ENCODE measurements around the gene SPTAN1.
"Not testable (repeated sequence)": the region's sequence is repeated elsewhere in the genome, so short reads cannot be mapped to it uniquely, and the experiment has no call there.

The SPTAN1 gene

GRCh38 chr9:128558431-128559310, 6.3 kb downstream of the SPTAN1 start:
- H3K27ac Mint-ChIP-seq, result peak overlapping the region; percentile 81
- H3K36me3 Mint-ChIP-seq (ENCODE audit: low read depth), result peaks cover 2% of the 10 kb centered on the region
- no peaks in the 10 kb centered on the region for H3K9me3 Mint-ChIP-seq
- H3K4me3 Mint-ChIP-seq, result peak overlapping the region; percentile 1
- no peaks in the 10 kb centered on the region for H3K27me3 Mint-ChIP-seq (ENCODE audit: low read depth)
- H3K4me1 Mint-ChIP-seq (ENCODE audit: low read depth), result peaks cover 30% of the 10 kb centered on the region

- no peaks in the 10 kb centered on the region for H3K9me3 Mint-ChIP-seq
- H3K27me3 Mint-ChIP-seq (ENCODE audit: low read depth), result no peaks in the 10 kb centered on the region
- H3K4me1 Mint-ChIP-seq (ENCODE audit: low read depth), result peaks cover 10% of the 10 kb centered on the region
- H3K4me3 Mint-ChIP-seq, result no peak overlapping the region
- H3K27ac Mint-ChIP-seq, result no peak overlapping the region
- peaks cover 27% of the 10 kb centered on the region for H3K36me3 Mint-ChIP-seq (ENCODE audit: low read depth)
Measured at GRCh38 chr9:128565578-128565977, 13.2 kb downstream of the SPTAN1 start.

GRCh38 chr9:128568470-128569078, 16.2 kb downstream of the SPTAN1 start:
- H3K36me3 Mint-ChIP-seq (ENCODE audit: low read depth), result peaks cover 34% of the 10 kb centered on the region
- H3K4me3 Mint-ChIP-seq, result no peak overlapping the region
- no peak overlapping the region for H3K27ac Mint-ChIP-seq
- H3K4me1 Mint-ChIP-seq (ENCODE audit: low read depth), result peaks cover 10% of the 10 kb centered on the region
- no peaks in the 10 kb centered on the region for H3K9me3 Mint-ChIP-seq
- H3K27me3 Mint-ChIP-seq (ENCODE audit: low read depth), result no peaks in the 10 kb centered on the region

- H3K4me3 Mint-ChIP-seq, result no peak overlapping the region
- no peaks in the 10 kb centered on the region for H3K9me3 Mint-ChIP-seq
- H3K36me3 Mint-ChIP-seq (ENCODE audit: low read depth), result peaks cover 44% of the 10 kb centered on the region
- no peaks in the 10 kb centered on the region for H3K27me3 Mint-ChIP-seq (ENCODE audit: low read depth)
- peaks cover 2% of the 10 kb centered on the region for H3K4me1 Mint-ChIP-seq (ENCODE audit: low read depth)
- H3K27ac Mint-ChIP-seq, result no peak overlapping the region
Measured at GRCh38 chr9:128575469-128575868, 23.1 kb downstream of the SPTAN1 start.

GRCh38 chr9:128575916-128576315, 23.5 kb downstream of the SPTAN1 start:
- Mint-ChIP-seq H3K27me3 (ENCODE audit: low read depth) (no peaks in the 10 kb centered on the region), H3K4me3 (no peak overlapping the region), H3K9me3 (no peaks in the 10 kb centered on the region), H3K27ac (no peak overlapping the region), H3K36me3 (ENCODE audit: low read depth) (peaks cover 48% of the 10 kb centered on the region), H3K4me1 (ENCODE audit: low read depth) (peaks cover 2% of the 10 kb centered on the region)

- Mint-ChIP-seq H3K4me3 (no peak overlapping the region), H3K36me3 (ENCODE audit: low read depth) (peaks cover 51% of the 10 kb centered on the region), H3K27me3 (ENCODE audit: low read depth) (no peaks in the 10 kb centered on the region), H3K9me3 (no peaks in the 10 kb centered on the region), H3K4me1 (ENCODE audit: low read depth) (peaks cover under 1% of the 10 kb centered on the region), H3K27ac (no peak overlapping the region)
Measured at GRCh38 chr9:128577206-128577605, 24.8 kb downstream of the SPTAN1 start.

GRCh38 chr9:128579194-128579593, 26.8 kb downstream of the SPTAN1 start:
- Mint-ChIP-seq H3K9me3 (no peaks in the 10 kb centered on the region), H3K4me1 (ENCODE audit: low read depth) (no peaks in the 10 kb centered on the region), H3K27me3 (ENCODE audit: low read depth) (no peaks in the 10 kb centered on the region), H3K27ac (no peak overlapping the region), H3K4me3 (no peak overlapping the region), H3K36me3 (ENCODE audit: low read depth) (peaks cover 65% of the 10 kb centered on the region)

GRCh38 chr9:128580731-128581130, 28.3 kb downstream of the SPTAN1 start:
- H3K4me1 Mint-ChIP-seq (ENCODE audit: low read depth), result peaks cover under 1% of the 10 kb centered on the region
- peaks cover 63% of the 10 kb centered on the region for H3K36me3 Mint-ChIP-seq (ENCODE audit: low read depth)
- H3K27ac Mint-ChIP-seq, result no peak overlapping the region
- no peaks in the 10 kb centered on the region for H3K9me3 Mint-ChIP-seq
- H3K4me3 Mint-ChIP-seq, result no peak overlapping the region
- H3K27me3 Mint-ChIP-seq (ENCODE audit: low read depth), result no peaks in the 10 kb centered on the region

GRCh38 chr9:128585155-128585554, 32.8 kb downstream of the SPTAN1 start:
- not testable (repeated sequence) for H3K27ac Mint-ChIP-seq; H3K27me3 Mint-ChIP-seq (ENCODE audit: low read depth); H3K9me3 Mint-ChIP-seq; H3K4me3 Mint-ChIP-seq
- Mint-ChIP-seq H3K36me3 (ENCODE audit: low read depth) (peaks cover 67% of the 10 kb centered on the region), H3K4me1 (ENCODE audit: low read depth) (peaks cover 14% of the 10 kb centered on the region)

GRCh38 chr9:128586934-128587333, 34.5 kb downstream of the SPTAN1 start:
- H3K27ac Mint-ChIP-seq, result peak overlapping the region; percentile 67

GRCh38 chr9:128587453-128587852, 35.1 kb downstream of the SPTAN1 start:
- Mint-ChIP-seq H3K4me3 (peak overlapping the region; percentile 3), H3K27ac (peak overlapping the region; percentile 67), H3K9me3 (no peaks in the 10 kb centered on the region), H3K27me3 (ENCODE audit: low read depth) (no peaks in the 10 kb centered on the region), H3K36me3 (ENCODE audit: low read depth) (peaks cover 62% of the 10 kb centered on the region), H3K4me1 (ENCODE audit: low read depth) (peaks cover 14% of the 10 kb centered on the region)

More at GRCh38 chr9:128586934-128587333, 34.5 kb downstream of the SPTAN1 start:
- Mint-ChIP-seq H3K4me1 (ENCODE audit: low read depth) (peaks cover 14% of the 10 kb centered on the region), H3K36me3 (ENCODE audit: low read depth) (peaks cover 64% of the 10 kb centered on the region)
- H3K9me3 Mint-ChIP-seq; H3K4me3 Mint-ChIP-seq; H3K27me3 Mint-ChIP-seq (ENCODE audit: low read depth): not testable (repeated sequence)

- H3K4me1 Mint-ChIP-seq (ENCODE audit: low read depth), result peaks cover 14% of the 10 kb centered on the region
- H3K27me3 Mint-ChIP-seq (ENCODE audit: low read depth), result no peaks in the 10 kb centered on the region
- no peak overlapping the region for H3K27ac Mint-ChIP-seq
Measured at GRCh38 chr9:128588581-128589233, 36.3 kb downstream of the SPTAN1 start.

GRCh38 chr9:128593039-128593438, 40.7 kb downstream of the SPTAN1 start:
- H3K4me3 Mint-ChIP-seq, result no peak overlapping the region
- no peak overlapping the region for H3K27ac Mint-ChIP-seq
- no peaks in the 10 kb centered on the region for H3K9me3 Mint-ChIP-seq
- peaks cover 3% of the 10 kb centered on the region for H3K4me1 Mint-ChIP-seq (ENCODE audit: low read depth)
- H3K27me3 Mint-ChIP-seq (ENCODE audit: low read depth), result no peaks in the 10 kb centered on the region
- peaks cover 36% of the 10 kb centered on the region for H3K36me3 Mint-ChIP-seq (ENCODE audit: low read depth)

More at GRCh38 chr9:128588581-128589233, 36.3 kb downstream of the SPTAN1 start:
- Mint-ChIP-seq H3K4me3 (no peak overlapping the region), H3K9me3 (no peaks in the 10 kb centered on the region), H3K36me3 (ENCODE audit: low read depth) (peaks cover 56% of the 10 kb centered on the region)

GRCh38 chr9:128593856-128594255, 41.5 kb downstream of the SPTAN1 start:
- Mint-ChIP-seq H3K4me1 (ENCODE audit: low read depth) (no peaks in the 10 kb centered on the region), H3K4me3 (no peak overlapping the region), H3K27me3 (ENCODE audit: low read depth) (no peaks in the 10 kb centered on the region), H3K36me3 (ENCODE audit: low read depth) (peaks cover 39% of the 10 kb centered on the region), H3K9me3 (no peaks in the 10 kb centered on the region), H3K27ac (no peak overlapping the region)

- Mint-ChIP-seq H3K27me3 (ENCODE audit: low read depth) (no peaks in the 10 kb centered on the region), H3K4me1 (ENCODE audit: low read depth) (no peaks in the 10 kb centered on the region), H3K36me3 (ENCODE audit: low read depth) (peaks cover 39% of the 10 kb centered on the region), H3K27ac (no peak overlapping the region), H3K9me3 (no peaks in the 10 kb centered on the region), H3K4me3 (no peak overlapping the region)
Measured at GRCh38 chr9:128595471-128595870, 43.1 kb downstream of the SPTAN1 start.

All from T-helper 1 cell treated with Interleukin-12 subunit alpha and Interleukin-12 subunit beta and Interleukin-4 antibody, amounts not matched to agents 30 μg/mL and 1 μg/mL, for 36 hours (primary cell).